Panc1 (cell line): ENCODE data around the gene JAZF1. TPM values are rescaled to one million over a fixed set of nuclear protein-coding genes. Genes with fewer than 3 reads are reported as not detected.

ENCODE experiments used
- ATAC-seq: fragments of 200-7000 bp; cut with Tn5 transposase; 2 replicates; pipeline ENCODE4 v1.9.1; 2020; ENCODE audit warnings: mild to moderate bottlenecking, moderate library complexity
- BruUV-seq: library from RNA; stranded (reverse); fragments of 400-500 nt; replicated peaks from 2 replicates; lab custom pipeline; 2021; lab: Mats Ljungman, UMichigan
- CTCF ChIA-PET: fragments of 300-600 bp; sonication (Branson Sonifier 250); formaldehyde crosslinking; loops from one replicate; lab custom pipeline; 2022; ENCODE audit warnings: antibody characterized with exemption; lab: Charles Lee
- POLR2A ChIA-PET: fragments of 300-600 bp; sonication (Branson Sonifier 250); formaldehyde crosslinking; loops from one replicate; lab custom pipeline; 2022; ENCODE audit warnings: antibody characterized with exemption; lab: Charles Lee
- DNase-seq: peaks from one replicate; pipeline ENCODE4 v3.0.0-alpha.2; 2010; ENCODE audit warnings: low read depth, low spot score
- H3K27ac ChIP-seq: 2 replicates; pipeline ENCODE4 v1.5.1; 2011; ENCODE audit warnings: mild to moderate bottlenecking, low read length, inconsistent platforms
- H3K27me3 ChIP-seq: fragments of 200-500 bp; sonication (Bioruptor generic); 2 replicates; pipeline ENCODE4 v1.6.0; 2014; ENCODE audit warnings: low read length, inconsistent platforms; ENCODE audit not compliant: control insufficient read depth, insufficient read depth
- H3K36me3 ChIP-seq: fragments of 200-500 bp; sonication (Bioruptor generic); 2 replicates; pipeline ENCODE4 v1.5.1; 2014; ENCODE audit warnings: inconsistent platforms, mild to moderate bottlenecking, low read length, moderate library complexity; ENCODE audit not compliant: control insufficient read depth, insufficient read depth
- H3K4me1 ChIP-seq: 2 replicates; pipeline ENCODE4 v1.5.1; 2011; ENCODE audit warnings: inconsistent platforms, mild to moderate bottlenecking, low read length, moderate library complexity; ENCODE audit not compliant: control insufficient read depth, insufficient read depth
- H3K4me3 ChIP-seq, 2 experiments: 2 replicates each; pipeline ENCODE4 v1.5.1; 2011 to 2012; ENCODE audit warnings: low read depth in 2 of 2, low read length in 2 of 2, mild to moderate bottlenecking in 2 of 2, inconsistent platforms in 1 of 2, moderate library complexity in 1 of 2
- H3K9me3 ChIP-seq: fragments of 200-500 bp; sonication (Bioruptor generic); 2 replicates; pipeline ENCODE4 v1.5.1; 2014; ENCODE audit warnings: low read depth, mild to moderate bottlenecking, inconsistent platforms, low read length, moderate library complexity; ENCODE audit not compliant: control insufficient read depth, insufficient read depth
- POLR2AphosphoS5 ChIP-seq: IDR thresholded peaks from 2 replicates; pipeline ENCODE4 v1.6.1; 2012; ENCODE audit warnings: mild to moderate bottlenecking, low read depth, low read length, moderate library complexity
- SIN3A ChIP-seq: IDR thresholded peaks from 2 replicates; pipeline ENCODE4 v1.6.1; 2012; ENCODE audit warnings: low read depth, mild to moderate bottlenecking, low read length, moderate library complexity, borderline replicate concordance; ENCODE audit not compliant: insufficient read depth
- TCF7L2 ChIP-seq: IDR thresholded peaks from 2 replicates; pipeline ENCODE4 v1.6.1; 2011; ENCODE audit warnings: mild to moderate bottlenecking, low read depth, low read length, inconsistent platforms
- in situ Hi-C: cut with HindIII; loops from 2 replicates; pipeline ENCODE4 v1.10.0; 2016; ENCODE audit warnings: low sequenced_read_pairs, low pct_unique_long_range_greater_than_20kb
- intact Hi-C: fragments of 100-400 bp; cut with micrococcal nuclease; formaldehyde crosslinking; loops from one replicate; pipeline ENCODE4 v1.10.0; 2022; ENCODE audit not compliant: unreplicated experiment
- total RNA-seq: library from RNA; stranded (reverse); gene quantifications from one replicate; pipeline ENCODE4 v1.2.1, GENCODE V29; 2021; ENCODE audit not compliant: unreplicated experiment
- TF ChIP-seq, protein P1 (sequence below), 2 experiments: IDR thresholded peaks; 2 replicates each; pipeline ENCODE4 v1.6.1; 2011 to 2012; ENCODE audit warnings: low read depth in 2 of 2, control low read depth in 1 of 2, low read length in 1 of 2, mild to moderate bottlenecking in 1 of 2, moderate library complexity in 1 of 2; ENCODE audit not compliant: insufficient read depth in 1 of 2
- TF ChIP-seq, protein P2 (sequence below): fragments of 450-650 bp; IDR thresholded peaks from 2 replicates; pipeline ENCODE4 v1.5.1; 2017; ENCODE audit warnings: mild to moderate bottlenecking

Gene JAZF1
- total RNA-seq, 1 experiment from 2014 or later, result 8.8 TPM

DNA sequence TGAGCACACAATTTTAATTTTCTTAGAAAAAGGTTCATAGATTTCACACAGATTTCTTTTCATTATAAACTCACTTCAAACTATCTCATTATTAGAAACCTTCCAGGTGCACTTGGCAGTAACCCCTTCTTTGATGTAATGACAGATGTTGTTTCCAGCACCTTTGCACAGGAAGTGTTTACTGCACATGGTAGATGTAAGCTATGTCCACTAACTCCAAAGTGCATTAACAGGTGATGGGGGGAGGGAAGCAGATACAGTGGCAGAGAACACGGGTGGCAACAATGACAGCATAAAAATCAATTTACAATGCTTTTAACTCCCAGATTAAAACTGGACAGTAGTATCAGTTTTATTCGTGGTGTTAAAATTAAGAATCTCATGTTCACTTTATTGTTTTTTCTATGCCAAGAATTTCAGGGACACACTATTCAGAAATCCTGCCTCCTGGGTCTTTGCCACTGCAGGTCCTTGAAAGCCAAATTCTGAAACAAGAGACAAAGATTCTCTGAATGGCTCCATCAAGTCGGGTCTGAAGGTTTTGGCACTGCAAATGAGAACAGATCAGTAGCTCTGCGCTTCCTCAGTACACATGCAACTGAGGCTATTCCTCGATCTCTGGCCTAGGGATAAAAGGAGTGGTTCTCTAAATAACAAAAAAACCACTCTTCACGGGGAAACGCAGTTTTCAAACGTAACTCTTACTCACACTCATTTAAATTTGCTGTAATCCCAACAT is 187.7 kb downstream of the JAZF1 start:
- no peaks in the 10 kb centered on the region for H3K9me3 ChIP-seq
- H3K27ac ChIP-seq, result no peak overlapping the region
- peaks cover 28% of the 10 kb centered on the region for H3K4me1 ChIP-seq
- ChIA-PET POLR2A (no interaction called here), CTCF (no interaction called here)
- H3K36me3 ChIP-seq, result no peaks in the 10 kb centered on the region
- no peak overlapping the region for H3K4me3 ChIP-seq
- DNase-seq, result no peak
- no peak for ATAC-seq
- intact Hi-C loops (no loop called here), in situ Hi-C loops (no loop called here)
- no TSS peak for BruUV-seq
- H3K27me3 ChIP-seq, result no peaks in the 10 kb centered on the region
- no peak for TF ChIP-seq SIN3A
- no peak for TF ChIP-seq TCF7L2
- TF ChIP-seq, protein P1, sequence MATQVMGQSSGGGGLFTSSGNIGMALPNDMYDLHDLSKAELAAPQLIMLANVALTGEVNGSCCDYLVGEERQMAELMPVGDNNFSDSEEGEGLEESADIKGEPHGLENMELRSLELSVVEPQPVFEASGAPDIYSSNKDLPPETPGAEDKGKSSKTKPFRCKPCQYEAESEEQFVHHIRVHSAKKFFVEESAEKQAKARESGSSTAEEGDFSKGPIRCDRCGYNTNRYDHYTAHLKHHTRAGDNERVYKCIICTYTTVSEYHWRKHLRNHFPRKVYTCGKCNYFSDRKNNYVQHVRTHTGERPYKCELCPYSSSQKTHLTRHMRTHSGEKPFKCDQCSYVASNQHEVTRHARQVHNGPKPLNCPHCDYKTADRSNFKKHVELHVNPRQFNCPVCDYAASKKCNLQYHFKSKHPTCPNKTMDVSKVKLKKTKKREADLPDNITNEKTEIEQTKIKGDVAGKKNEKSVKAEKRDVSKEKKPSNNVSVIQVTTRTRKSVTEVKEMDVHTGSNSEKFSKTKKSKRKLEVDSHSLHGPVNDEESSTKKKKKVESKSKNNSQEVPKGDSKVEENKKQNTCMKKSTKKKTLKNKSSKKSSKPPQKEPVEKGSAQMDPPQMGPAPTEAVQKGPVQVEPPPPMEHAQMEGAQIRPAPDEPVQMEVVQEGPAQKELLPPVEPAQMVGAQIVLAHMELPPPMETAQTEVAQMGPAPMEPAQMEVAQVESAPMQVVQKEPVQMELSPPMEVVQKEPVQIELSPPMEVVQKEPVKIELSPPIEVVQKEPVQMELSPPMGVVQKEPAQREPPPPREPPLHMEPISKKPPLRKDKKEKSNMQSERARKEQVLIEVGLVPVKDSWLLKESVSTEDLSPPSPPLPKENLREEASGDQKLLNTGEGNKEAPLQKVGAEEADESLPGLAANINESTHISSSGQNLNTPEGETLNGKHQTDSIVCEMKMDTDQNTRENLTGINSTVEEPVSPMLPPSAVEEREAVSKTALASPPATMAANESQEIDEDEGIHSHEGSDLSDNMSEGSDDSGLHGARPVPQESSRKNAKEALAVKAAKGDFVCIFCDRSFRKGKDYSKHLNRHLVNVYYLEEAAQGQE (IDR thresholded peaks at IDR 0.05; ENCODE audit: insufficient read depth in 1 of 2, low read depth in 2 of 2, low read length in 1 of 2), result no peak
- no peak for TF ChIP-seq POLR2AphosphoS5
- TF ChIP-seq, protein P2, sequence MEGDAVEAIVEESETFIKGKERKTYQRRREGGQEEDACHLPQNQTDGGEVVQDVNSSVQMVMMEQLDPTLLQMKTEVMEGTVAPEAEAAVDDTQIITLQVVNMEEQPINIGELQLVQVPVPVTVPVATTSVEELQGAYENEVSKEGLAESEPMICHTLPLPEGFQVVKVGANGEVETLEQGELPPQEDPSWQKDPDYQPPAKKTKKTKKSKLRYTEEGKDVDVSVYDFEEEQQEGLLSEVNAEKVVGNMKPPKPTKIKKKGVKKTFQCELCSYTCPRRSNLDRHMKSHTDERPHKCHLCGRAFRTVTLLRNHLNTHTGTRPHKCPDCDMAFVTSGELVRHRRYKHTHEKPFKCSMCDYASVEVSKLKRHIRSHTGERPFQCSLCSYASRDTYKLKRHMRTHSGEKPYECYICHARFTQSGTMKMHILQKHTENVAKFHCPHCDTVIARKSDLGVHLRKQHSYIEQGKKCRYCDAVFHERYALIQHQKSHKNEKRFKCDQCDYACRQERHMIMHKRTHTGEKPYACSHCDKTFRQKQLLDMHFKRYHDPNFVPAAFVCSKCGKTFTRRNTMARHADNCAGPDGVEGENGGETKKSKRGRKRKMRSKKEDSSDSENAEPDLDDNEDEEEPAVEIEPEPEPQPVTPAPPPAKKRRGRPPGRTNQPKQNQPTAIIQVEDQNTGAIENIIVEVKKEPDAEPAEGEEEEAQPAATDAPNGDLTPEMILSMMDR, result no peak

DNA sequence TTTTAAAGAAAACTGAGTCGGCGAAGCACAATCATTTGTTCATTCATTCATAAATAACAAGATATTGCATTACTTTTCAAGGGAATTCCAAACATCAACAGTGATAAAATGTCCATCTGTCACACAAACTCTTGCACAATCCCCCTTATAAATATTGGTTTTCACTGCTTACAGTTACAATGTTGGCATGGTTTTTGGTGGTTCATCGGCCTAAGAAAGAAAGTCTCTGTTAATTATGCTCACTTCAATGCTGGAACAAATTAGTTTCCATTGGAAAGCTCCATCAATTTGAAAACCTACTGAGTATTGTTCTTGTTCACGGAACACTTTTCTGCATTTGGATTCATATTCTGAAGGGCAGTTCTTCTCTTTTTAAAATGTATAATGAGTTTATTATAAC is 188.5 kb downstream of the JAZF1 start:
- no TSS peak for BruUV-seq
- Histone ChIP-seq H3K4me3 (no peak overlapping the region), H3K27me3 (no peaks in the 10 kb centered on the region), H3K36me3 (no peaks in the 10 kb centered on the region), H3K4me1 (peaks cover 28% of the 10 kb centered on the region), H3K27ac (no peak overlapping the region), H3K9me3 (no peaks in the 10 kb centered on the region)
- DNase-seq (no peak), ATAC-seq (no peak)
- TF ChIP-seq, protein P1 (IDR thresholded peaks at IDR 0.05; ENCODE audit: insufficient read depth in 1 of 2, low read depth in 2 of 2, low read length in 1 of 2), result no peak
- TF ChIP-seq TCF7L2 (no peak), POLR2AphosphoS5 (no peak)
- TF ChIP-seq, protein P2, result no peak
- ChIA-PET POLR2A (no interaction called here), CTCF (no interaction called here)
- in situ Hi-C loops, result no loop called here
- intact Hi-C loops, result no loop called here
